CD4-positive, alpha-beta T cell treated with Interleukin-1 beta for 1 hour (primary cell): ENCODE measurements around the gene LDAF1.

ENCODE experiments used
- DNase-seq, 2 donors: peaks; one replicate each; pipeline ENCODE4 v3.0.0-alpha.2; 2020 to 2022

LDAF1 gene

DNA sequence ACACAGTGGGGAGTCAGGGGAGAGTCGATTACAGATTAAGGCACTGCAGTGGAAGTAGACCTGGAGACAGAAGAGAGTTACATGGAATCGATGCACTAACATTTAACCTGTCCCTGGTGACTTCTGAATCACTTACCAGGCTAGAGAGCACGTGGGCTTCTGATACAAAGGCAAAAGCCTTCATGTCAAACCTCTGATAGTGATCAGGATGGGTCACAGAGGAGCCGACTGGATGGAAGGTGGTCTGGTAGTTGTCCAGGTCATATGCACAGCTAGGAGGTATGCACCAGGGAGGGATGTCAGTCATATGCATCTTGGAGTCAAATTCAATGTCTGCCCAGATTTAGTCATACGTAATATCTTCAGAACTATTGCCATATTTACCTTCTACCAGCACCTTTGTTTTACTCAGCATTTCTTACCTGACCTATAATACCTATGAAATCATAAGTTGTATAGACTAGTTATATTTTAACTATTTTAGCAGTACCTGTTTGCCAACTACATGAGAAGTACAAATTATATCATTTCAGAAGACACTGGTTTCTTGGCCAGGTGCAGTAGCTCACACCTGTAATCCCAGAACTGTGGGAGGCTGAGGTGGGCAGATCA is 41.2 kb downstream of the LDAF1 start:
- no peak for DNase-seq

DNA sequence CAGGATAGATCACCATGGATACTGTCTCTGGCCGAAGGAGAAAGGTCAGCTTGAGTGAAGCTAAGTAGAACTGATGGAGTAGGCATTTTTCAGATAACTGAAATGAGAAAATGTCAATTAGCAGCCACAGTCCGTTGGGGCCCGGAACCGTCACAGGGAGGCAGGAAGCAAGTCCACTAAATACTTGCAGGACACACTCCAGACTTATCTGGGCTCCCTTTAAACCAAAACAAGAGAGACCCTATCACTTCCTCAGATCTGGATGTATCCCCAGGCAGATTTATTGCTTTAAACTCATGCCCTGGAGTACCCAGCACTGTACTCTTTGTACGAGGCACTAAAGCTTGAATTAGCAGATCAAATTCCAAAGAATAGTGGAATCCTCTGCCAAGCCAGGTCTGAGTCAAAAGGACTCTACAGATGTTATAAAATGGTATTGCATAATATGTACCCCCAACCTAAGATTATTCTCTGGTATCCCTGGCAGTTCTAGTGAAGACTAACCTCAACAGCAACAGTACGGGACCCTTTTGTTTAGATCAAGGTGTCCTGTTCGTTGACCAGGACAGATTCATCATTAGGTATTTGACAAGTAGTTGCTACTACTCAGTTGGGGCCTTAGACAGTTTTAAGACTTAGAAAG is 44.8 kb downstream of the LDAF1 start:
- no peak for DNase-seq

DNA sequence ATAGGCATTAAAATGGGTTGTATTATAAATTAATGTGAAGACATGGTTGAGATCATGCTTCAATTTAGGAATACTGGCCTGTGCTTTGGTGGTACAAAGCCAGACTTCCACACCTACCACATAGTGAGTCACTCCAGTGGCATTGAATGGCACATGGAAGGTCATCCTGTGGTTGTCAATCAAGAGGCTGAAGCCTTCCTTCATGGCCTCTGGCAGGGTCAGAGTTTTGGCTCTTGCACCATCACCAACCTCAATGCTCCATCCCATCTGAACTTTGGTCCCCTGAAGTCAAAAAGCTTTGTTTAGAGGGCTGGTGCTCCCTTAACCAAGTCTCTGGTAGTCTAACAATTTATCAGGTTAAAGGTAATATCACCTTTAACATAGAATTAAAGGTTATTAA is 46.8 kb downstream of the LDAF1 start:
- DNase-seq: no peak

DNA sequence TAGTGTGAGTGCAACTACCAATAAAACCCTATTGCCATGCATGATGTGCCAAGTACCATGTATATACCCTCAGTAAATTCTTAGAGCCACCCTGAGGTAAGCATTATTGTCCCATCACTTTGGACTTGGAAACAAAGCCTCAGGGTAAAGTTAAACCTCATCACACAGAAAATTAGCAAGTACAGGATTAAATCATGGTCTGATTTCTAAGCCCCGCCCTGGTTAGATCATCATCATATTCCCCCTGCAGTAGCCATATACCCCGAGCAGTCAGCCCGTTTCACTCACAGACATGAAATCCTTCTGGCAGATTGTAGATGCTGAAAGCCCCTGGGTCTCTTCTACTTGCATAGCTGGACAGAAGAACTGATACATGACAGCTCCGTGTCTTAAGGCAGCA is 48.1 kb downstream of the LDAF1 start:
- DNase-seq: no peak

DNA sequence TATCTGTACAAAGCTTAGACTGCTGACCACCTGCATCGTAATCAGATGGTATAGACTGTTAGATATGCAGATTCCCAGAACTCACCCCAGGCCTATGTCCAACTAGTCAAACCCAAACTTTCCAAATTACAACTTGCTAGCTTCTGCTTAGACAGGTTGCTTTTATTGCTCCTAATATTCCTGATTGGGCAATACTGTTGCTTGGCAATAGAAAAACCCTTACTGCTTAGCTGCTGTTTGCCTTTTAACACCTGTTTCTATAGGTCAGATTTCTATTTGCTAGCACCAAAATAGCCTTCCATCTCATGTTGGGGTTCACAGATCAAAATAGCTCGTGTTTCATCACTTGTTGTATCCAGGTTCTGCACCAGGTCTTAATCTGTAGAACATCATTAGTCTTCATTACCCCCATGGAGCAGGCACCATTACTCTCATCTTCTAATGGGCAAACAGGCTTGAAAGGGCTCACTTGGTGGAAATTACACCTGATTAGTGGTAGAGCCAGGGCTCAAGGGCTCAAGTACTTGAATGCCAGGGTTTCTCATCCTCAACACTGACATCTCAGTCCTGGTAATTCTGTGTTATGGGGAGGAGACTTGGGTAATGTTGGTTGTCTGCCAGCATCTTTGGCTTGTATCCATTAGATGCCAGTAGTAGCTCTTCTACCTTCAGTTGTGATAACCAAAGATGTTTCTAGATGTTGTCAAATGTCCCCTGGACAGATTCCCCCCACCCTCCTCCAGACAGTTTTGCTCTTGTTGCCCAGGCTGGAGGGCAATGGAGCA is 50.2 kb downstream of the LDAF1 start:
- DNase-seq: no peak

DNA sequence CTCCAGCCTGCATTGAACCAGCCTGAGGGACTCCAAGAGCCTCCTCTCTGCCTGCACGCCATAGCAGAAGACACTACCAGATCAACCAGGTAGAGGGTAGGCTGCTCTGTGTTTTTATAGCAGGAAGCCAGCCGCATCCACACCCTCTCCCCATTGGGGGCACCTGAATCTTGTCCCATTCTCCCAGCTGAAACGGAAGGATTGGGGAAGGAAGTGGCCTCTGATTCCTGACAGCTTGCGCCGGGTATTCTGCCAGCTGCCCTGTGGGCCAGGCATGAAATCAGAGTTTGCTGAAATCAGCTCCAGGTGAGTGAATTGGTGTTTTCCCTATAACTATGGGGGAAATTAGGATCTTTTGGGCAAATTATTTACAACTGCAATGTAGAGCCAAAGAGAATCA is 53.0 kb downstream of the LDAF1 start, which contains the start of gene ZP2:
Gene ZP2 (minus strand): TSS at position 89 of the 400 bp plus-strand sequence. CDS start 27 bp downstream, at position 62.
- no peak for DNase-seq

DNA sequence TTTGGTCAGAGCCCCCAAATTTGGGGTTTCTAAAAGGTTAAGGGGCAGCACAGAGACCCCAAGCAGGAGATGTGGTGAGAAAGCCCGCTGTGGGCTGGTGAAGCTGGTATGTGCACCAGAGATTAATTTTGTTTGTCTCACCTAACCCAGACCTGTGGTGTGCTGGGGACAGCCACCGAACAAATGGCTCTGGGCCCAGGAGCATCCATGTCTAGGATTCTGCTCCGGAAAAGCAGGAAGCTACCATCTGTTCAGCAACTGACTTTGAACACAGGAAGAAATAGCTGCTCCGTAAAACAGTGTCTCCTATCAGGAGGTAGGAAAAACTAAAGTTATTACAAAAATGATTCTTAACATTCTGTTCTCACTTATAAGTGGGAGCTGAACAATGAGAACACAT is 55.6 kb downstream of the LDAF1 start:
- no peak for DNase-seq

DNA sequence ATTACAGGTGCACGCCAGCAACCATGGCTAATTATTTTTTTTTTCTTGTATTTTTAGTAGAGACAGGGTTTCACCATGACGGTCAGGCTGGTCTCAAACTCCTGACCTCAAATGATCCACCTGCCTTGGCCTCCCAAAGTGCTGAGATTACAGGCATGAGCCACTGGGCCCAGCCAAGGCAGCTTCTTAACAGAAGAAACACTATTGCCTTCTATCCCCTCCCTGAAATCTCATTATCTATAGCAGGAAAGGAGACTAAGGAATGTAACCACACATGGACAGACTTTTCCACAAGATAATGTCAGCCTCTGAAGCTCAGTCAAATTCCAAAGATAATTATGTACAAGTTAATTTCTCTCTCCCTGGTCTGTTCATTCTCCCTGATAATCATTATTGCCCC is 58.6 kb downstream of the LDAF1 start:
- no peak for DNase-seq

DNA sequence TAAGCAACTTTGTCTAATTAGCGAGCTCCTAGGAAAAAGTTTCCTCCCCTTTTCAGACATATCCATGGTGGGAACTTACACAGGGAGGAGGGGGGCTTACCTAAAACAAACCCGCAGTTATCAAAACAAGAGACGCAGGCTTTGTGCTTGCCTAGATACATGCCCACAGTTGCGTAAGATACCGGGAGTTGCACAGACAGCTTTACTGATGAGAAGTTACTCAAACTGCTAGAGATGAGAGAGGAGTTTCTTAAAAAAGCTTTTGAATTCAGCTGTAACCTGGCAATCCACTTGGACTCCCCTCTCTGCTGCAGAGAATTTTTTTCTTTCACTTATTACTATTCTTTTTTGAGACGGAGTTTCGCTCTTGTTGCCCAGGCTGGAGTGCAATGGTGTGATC is 59.7 kb downstream of the LDAF1 start:
- no peak for DNase-seq

DNA sequence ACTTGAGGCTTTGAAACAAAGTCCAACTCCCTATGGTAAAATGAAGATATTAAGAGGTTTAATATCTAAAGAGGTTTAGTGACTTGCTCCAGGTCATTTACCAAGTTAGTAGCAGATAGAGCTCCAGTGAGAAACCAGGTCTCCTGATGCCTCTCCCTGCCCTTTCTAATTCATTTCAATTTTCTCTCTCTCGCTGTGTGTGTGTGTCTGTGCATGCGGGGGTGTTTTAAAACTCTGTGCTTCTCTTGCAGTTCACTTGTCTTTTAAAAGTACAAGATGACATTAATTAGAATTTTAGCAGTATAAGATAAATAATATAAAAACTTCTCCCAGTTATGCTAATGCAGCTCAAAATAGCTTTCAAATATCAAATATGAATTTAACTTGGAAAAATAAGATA is 61.1 kb downstream of the LDAF1 start:
- DNase-seq: no peak

DNA sequence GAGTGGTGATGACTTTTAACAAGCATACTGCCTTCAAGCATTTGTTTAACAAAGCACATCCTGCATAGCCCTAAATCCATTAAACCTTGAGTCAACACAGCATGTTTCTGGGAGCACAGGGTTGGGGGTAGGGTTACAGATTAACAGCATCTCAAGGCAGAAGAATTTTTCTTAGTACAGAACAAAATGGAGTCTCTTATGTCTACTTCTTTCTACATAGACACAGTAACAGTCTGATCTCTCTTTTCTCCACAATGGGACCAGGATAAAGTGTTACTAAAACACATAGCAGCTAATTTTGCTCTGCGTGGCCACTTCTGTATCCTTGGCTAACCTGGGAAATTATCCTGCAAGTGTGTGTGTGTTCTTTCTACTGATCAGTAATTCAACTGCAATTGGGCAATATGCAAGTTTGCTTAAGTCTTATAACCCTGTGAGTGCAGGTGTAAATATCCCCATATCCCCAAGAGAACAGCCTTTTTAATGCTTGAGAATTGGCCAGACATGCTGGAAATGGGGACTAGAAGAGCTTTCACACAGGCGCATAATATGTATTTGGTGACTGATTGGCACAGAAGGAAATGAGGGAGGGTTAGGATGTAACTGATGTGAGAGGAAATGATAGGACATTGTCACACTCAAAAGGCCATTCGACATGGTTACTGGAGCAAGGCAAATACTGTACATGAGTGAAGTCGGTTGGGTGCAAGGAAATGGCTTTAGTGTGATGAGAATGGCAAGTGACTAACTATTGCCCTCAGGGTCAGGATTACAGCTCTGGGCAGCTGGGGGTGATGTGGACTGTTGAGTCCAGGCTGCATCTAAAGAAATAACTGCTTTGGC is 64.2 kb downstream of the LDAF1 start:
- no peak for DNase-seq

DNA sequence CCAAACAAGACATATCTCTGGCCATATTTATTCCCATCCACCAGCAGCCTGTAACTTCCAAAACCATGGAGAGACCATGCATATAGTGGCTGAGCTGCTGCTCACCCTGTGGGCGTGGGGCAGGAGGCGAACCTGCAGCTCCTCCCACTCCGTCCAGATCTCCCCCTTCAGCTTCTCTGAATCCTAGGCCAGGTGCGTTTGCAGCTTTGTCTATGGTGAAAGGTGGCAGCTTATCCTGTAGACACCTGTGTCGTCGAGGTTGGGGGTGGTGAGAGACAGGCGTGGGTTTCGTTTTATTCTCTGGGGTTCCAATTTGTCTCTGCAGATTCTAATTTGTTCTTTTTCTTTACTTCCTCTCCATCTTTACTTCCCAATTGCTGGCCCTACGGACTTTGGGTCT is 65.3 kb downstream of the LDAF1 start:
- no peak for DNase-seq

DNA sequence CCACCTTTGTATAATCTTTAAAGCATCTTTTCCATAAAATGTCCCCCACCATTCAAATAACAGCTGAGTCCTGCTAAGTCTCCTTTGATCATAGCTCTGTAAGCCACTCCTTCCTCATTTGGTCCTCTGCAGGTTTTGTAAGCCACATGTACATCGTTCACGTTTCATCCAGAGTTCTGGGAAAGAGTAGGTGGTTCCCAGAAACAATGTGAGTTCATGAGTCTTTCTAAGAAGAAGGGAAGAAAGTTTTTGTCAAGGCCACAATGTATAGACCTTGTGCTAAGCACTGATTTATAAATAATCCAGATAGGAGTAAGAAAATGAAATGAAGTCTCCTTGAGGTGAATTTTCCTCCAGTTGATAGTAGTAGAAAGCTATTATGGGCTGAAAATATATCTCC is 66.3 kb downstream of the LDAF1 start:
- no peak for DNase-seq

DNA sequence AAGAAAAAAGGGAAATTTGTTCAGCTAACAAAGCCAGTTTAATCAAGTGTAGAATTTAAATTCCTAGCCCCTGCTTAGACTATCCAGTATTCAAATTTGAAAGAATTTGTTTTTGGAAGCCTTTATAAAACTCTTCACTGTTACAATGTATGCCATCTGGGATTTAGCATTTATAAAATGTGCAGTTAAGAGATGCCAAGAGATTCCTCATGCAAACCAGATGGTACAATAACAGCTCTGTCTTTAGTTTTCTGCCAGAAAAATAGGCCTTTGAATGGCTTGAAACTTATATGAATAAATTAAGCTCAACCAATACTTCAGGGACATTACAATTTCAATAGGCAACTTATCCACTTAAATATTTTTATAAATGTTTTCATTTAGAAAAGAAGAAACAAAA is 68.3 kb downstream of the LDAF1 start:
- DNase-seq: no peak

DNA sequence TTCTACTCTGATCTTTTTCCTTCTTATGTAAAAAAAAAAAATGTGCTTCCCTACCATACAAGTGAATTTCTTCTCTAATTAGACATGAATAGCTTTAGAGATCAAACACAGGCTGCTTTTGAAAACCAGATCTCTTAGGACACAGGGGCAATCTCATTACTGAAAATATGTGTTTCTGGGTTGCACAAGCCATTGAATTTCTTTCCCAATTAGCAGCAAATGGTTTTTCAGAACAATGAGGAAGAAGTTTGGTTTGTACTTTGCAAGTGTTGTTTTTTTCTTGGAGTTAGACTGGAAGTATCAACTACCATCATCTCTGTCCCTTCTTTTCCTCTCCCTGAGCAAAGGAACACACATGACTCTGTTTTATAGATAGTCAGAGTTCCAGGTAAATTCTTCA is 69.4 kb downstream of the LDAF1 start:
- DNase-seq: no peak

DNA sequence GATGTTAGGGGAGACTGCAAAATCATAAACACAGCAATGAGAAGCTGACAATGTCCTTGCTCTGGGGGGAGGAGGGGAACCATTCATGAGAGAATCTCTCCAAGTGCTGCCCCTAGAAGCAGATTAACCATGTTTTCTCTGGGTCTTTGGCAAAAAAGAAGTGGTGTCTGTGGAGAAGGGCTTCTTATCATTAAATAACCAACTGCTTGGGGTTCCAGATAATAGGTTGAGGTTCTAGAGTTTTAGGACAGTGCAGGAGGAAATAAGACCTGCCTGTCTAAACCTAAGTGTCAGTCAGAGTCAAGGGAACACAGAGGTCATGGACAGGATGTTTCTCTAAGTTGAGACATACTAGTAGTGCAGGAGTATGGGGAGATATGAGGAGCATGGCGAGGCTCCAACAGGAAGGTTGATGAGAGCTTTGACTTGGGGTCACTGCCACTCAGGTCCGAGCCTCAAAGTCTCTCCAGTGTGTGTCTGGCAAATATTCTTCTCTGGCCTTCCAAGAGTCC is 69.9 kb downstream of the LDAF1 start:
- no peak for DNase-seq
